Stimulated activated CD4-positive, alpha-beta T cell treated with anti-CD3 and anti-CD28 coated beads, Interleukin-4, amount 100 ng/mL, for 48 hours (primary cell): ENCODE data around the gene PCNX1.
"Not testable (repeated sequence)": the region's sequence is repeated elsewhere in the genome, so short reads cannot be mapped to it uniquely, and the experiment has no call there.

ENCODE experiments used
- DNase-seq, 2 donors: peaks; one replicate each; pipeline ENCODE4 v3.0.0-alpha.2; 2020; ENCODE audit warnings: low read depth in 2 of 2

PCNX1 gene

GRCh38 chr14:71123579-71124135, 216.4 kb downstream of the PCNX1 start:
- DNase-seq, result no peak

- DNase-seq, result not testable (repeated sequence)
Observed at GRCh38 chr14:71129716-71130490, 222.6 kb downstream of the PCNX1 start.

GRCh38 chr14:71130491-71131179, 223.4 kb downstream of the PCNX1 start:
- DNase-seq, result no peak

- DNase-seq, result no peak
Observed at GRCh38 chr14:71133296-71133695, 226.0 kb downstream of the PCNX1 start.

- DNase-seq, result no peak
Observed at GRCh38 chr14:71135496-71135895, 228.2 kb downstream of the PCNX1 start.

GRCh38 chr14:71135911-71136310, 228.7 kb downstream of the PCNX1 start:
- no peak for DNase-seq

GRCh38 chr14:71136386-71137060, 229.3 kb downstream of the PCNX1 start:
- no peak for DNase-seq

GRCh38 chr14:71137536-71138447, 230.5 kb downstream of the PCNX1 start:
- DNase-seq, result no peak

GRCh38 chr14:71138448-71139293, 231.4 kb downstream of the PCNX1 start:
- peak; percentile 44 to 45 for DNase-seq

- no peak for DNase-seq
Observed at GRCh38 chr14:71139294-71139946, 232.2 kb downstream of the PCNX1 start.

GRCh38 chr14:71140157-71140556, 232.9 kb downstream of the PCNX1 start:
- DNase-seq, result no peak

- DNase-seq, result no peak
Observed at GRCh38 chr14:71141701-71142374, 234.6 kb downstream of the PCNX1 start.

GRCh38 chr14:71142375-71143038, 235.2 kb downstream of the PCNX1 start:
- no peak for DNase-seq

GRCh38 chr14:71143381-71144290, 236.4 kb downstream of the PCNX1 start:
- DNase-seq, result peak in 1 of 2 donors; percentile 34

GRCh38 chr14:71147335-71147734, 240.1 kb downstream of the PCNX1 start:
- DNase-seq, result not testable (repeated sequence)

GRCh38 chr14:71148627-71149026, 241.4 kb downstream of the PCNX1 start:
- DNase-seq, result no peak

GRCh38 chr14:71150737-71151136, 243.5 kb downstream of the PCNX1 start:
- DNase-seq, result no peak

GRCh38 chr14:71155743-71156142, 248.5 kb downstream of the PCNX1 start:
- no peak for DNase-seq
